Measurements from ENCODE around the gene CCDC3.

DNA sequence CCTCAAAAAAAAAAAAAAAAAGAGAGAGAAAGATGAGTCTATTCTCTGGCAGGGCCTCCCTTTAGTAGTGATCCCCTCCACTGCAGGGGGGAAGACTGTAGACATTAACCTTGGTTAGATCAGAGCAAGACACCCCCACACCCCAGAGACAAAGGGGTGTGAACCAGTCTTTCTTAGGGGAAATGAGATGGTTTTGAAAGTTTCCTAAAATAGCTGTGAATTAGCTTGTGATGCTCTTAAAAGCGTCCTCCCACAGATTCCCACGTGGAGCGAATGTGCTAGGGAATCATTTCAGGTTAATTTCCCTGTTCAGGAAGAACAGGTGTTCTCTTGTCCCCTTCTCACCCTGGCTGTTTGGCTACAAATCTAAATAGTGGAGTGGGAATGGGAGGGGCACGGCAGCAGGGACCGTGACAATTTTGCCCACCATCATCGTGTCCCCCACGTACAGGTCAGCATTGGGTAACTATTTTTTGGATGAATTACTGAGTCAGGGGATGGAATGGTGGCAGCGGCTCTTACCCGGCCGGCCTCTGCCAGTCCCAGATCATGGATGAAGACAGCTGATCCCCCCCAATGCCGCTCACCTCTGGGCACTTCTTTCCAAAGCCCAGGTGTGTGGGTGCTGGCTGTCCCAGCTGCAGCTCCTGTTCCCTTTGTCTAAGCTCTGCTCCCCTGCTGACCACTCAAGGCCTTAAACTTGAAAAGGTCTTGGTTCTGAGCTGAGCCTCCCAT is 152.9 kb downstream of the CCDC3 start:
- TF ChIP-seq, protein P1, sequence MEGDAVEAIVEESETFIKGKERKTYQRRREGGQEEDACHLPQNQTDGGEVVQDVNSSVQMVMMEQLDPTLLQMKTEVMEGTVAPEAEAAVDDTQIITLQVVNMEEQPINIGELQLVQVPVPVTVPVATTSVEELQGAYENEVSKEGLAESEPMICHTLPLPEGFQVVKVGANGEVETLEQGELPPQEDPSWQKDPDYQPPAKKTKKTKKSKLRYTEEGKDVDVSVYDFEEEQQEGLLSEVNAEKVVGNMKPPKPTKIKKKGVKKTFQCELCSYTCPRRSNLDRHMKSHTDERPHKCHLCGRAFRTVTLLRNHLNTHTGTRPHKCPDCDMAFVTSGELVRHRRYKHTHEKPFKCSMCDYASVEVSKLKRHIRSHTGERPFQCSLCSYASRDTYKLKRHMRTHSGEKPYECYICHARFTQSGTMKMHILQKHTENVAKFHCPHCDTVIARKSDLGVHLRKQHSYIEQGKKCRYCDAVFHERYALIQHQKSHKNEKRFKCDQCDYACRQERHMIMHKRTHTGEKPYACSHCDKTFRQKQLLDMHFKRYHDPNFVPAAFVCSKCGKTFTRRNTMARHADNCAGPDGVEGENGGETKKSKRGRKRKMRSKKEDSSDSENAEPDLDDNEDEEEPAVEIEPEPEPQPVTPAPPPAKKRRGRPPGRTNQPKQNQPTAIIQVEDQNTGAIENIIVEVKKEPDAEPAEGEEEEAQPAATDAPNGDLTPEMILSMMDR (IDR thresholded peaks at IDR 0.05) = no peak
- TF ChIP-seq POLR2A (IDR thresholded peaks at IDR 0.05) = no peak

Measured in sigmoid colon (tissue), 3 donors.